Pancreas (tissue), 10 donors: Measurements from ENCODE around the gene HOOK2. TPM values are rescaled to one million over a fixed set of nuclear protein-coding genes. Genes with fewer than 3 reads are reported as not detected.
"Not testable (repeated sequence)": the region's sequence is repeated elsewhere in the genome, so short reads cannot be mapped to it uniquely, and the experiment has no call there.

Experiments
- ATAC-seq, 4 donors: fragments of 200-7000 bp; cut with Tn5 transposase; one replicate each; pipeline versions ENCODE4 v1.8.0 to v1.9.1; 2020; ENCODE audit warnings: mild to moderate bottlenecking in 4 of 4, moderate library complexity in 4 of 4
- DNase-seq, 6 donors: peaks; one replicate each; pipeline ENCODE4 v3.0.0-alpha.2; 2020
- FAIRE-seq: peaks from 2 replicates; lab custom pipeline; 2012; peaks lifted over from hg19 to GRCh38; lab: Jason Lieb, UNC
- H3K27ac ChIP-seq, 4 donors: fragments of 200-600 bp; sonication (generic); 1 replicate in 3 of 4; 2 replicates in 1 of 4; pipeline versions ENCODE4 v1.5.0 to v1.8.0; 2020
- H3K27me3 ChIP-seq, 4 donors: fragments of 200-600 bp; one replicate each; pipeline ENCODE4 v1.8.0; 2021
- H3K36me3 ChIP-seq, 3 donors: fragments of 200-600 bp; sonication (generic) in 1 of 3; one replicate each; pipeline versions ENCODE4 v1.5.0 to v1.8.0; 2020 to 2021
- H3K4me1 ChIP-seq, 3 donors: fragments of 200-600 bp; one replicate each; pipeline ENCODE4 v1.8.0; 2021
- H3K4me3 ChIP-seq, 4 donors: fragments of 200-600 bp; sonication (generic) in 2 of 4; one replicate each; pipeline versions ENCODE4 v1.5.0 to v1.8.0; 2020 to 2021
- H3K9me3 ChIP-seq, 4 donors: fragments of 200-600 bp; one replicate each; pipeline ENCODE4 v1.8.0; 2021
- WGBS, 2 donors: extraction: QIAGEN DNeasy Blood & Tissue Kit; methylation state at CpG; one replicate each; pipeline ENCODE4 v1.1.7; 2013; 5-methylcytosine and 5-hydroxymethylcytosine counted together
- intact Hi-C, 3 donors: fragments of 100-400 bp; cut with DNase I; formaldehyde crosslinking; loops; one replicate each; pipeline versions ENCODE4 v1.11.1 to v1.14.2; 2022
- microRNA-seq, 2 donors: library from miRNA; unstranded; fragments of <30 nt; microRNA quantifications; one replicate each; pipeline versions ENCODE4 to v1.1.0, GENCODE V29; 2019 to 2020
- polyA plus RNA-seq, 2 donors: library from polyadenylated mRNA; stranded (reverse); fragments of 200-250 nt; gene quantifications; one replicate each; pipeline ENCODE4 v1.2.3, GENCODE V29; 2013
- total RNA-seq, 6 donors: library from RNA; stranded (reverse); fragmentation: NEBNext Ultra II Directional in 4 of 6; extraction: Animal tissue kit (Norgen Biotek cat#: 25700) in 4 of 6; gene quantifications; one replicate each; pipeline versions ENCODE4 v1.2.1 to v1.2.4, GENCODE V29; 2021 to 2023
- TF ChIP-seq, protein P1 (sequence below), 4 donors: fragments of 200-600 bp; sonication (generic) in 3 of 4; IDR thresholded peaks; one replicate each; pipeline versions ENCODE4 v1.5.0 to v1.8.0; 2021; ENCODE audit warnings: antibody characterized with exemption in 4 of 4
- donor health status: healthy with polysubstance abuse.
- donor health status: DM: no; HTN: no; CAD: no; lungs with moderate emphysema.
- donor health status: DM: no; HTN: no; CAD: no.
- donor health status: control.
- donor health status: control.
- donor health status: Bipolar disorder and iron deficiency.
- donor health status: DM: yes; HTN: yes; CAD: no.
- donor health status: DM: no; HTN: no; CAD: no.
- donor health status: DM: no; HTN: no; CAD: no.
- donor health status: DM: yes; HTN: yes; CAD: no.

Gene HOOK2
- total and polyA plus RNA-seq, 8 donors, result 37.7 to 300 (median 53.0) TPM

DNA sequence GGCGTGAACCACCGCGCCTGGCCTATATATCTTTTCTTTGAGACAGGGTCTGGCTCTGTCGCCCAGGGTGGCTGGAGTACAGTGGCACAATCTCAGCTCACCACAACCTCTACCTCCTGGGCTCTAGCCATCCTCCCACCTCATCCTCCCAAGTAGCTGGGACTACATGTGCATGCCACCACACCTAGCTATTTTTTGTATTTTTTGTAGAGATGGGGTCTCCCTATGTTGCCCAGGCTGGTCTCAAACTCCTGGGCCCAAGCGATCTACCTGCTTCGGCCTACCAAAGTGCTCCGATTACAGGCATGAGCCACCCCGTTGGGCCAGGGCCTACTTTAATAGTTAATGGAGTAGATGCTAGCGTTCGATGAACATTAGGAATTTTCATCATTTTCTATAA lies 55.1 kb downstream of the HOOK2 start:
- Histone ChIP-seq H3K36me3 (peaks cover 0 to 10% (median 8%) of the 10 kb centered on the region in 3 donors), H3K4me3 (peak overlapping the region in 2 of 4 donors; percentile 51 to 73), H3K27me3 (no peaks in the 10 kb centered on the region), H3K27ac (no peak overlapping the region), H3K9me3 (no peaks in the 10 kb centered on the region), H3K4me1 (peaks cover 0 to 19% (median 8%) of the 10 kb centered on the region in 3 donors)
- DNase-seq (no peak), ATAC-seq (no peak), FAIRE-seq (no peak)
- TF ChIP-seq, protein P1, sequence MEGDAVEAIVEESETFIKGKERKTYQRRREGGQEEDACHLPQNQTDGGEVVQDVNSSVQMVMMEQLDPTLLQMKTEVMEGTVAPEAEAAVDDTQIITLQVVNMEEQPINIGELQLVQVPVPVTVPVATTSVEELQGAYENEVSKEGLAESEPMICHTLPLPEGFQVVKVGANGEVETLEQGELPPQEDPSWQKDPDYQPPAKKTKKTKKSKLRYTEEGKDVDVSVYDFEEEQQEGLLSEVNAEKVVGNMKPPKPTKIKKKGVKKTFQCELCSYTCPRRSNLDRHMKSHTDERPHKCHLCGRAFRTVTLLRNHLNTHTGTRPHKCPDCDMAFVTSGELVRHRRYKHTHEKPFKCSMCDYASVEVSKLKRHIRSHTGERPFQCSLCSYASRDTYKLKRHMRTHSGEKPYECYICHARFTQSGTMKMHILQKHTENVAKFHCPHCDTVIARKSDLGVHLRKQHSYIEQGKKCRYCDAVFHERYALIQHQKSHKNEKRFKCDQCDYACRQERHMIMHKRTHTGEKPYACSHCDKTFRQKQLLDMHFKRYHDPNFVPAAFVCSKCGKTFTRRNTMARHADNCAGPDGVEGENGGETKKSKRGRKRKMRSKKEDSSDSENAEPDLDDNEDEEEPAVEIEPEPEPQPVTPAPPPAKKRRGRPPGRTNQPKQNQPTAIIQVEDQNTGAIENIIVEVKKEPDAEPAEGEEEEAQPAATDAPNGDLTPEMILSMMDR (IDR thresholded peaks at IDR 0.05), result no peak
- 81 to 85% methylated on average over 10 of the region's 10 CpGs for WGBS, 2 donors
- intact Hi-C loops, result no loop called here

GRCh38 chr19:12715929-12716328 lies 59.4 kb downstream of the HOOK2 start:
- WGBS, 2 donors, result 93 to 96% methylated on average over 3 of the region's 3 CpGs
- intact Hi-C loops, result loop anchor here in 1 of 3 donors (10.0 kb wide), 1 partner anchor 129 kb away; no protein-coding TSS in a partner anchor
- ATAC-seq (no peak), DNase-seq (no peak), FAIRE-seq (no peak)
- H3K27ac ChIP-seq, result no peak overlapping the region
- H3K4me1 ChIP-seq, result peaks cover 0 to 8% (median 7%) of the 10 kb centered on the region in 3 donors
- no peak overlapping the region for H3K4me3 ChIP-seq
- H3K36me3 ChIP-seq, result peaks cover 0 to 29% (median 27%) of the 10 kb centered on the region in 3 donors
- H3K9me3 ChIP-seq, result no peaks in the 10 kb centered on the region
- TF ChIP-seq, protein P1 (IDR thresholded peaks at IDR 0.05), result no peak
- H3K27me3 ChIP-seq, result no peaks in the 10 kb centered on the region

DNA sequence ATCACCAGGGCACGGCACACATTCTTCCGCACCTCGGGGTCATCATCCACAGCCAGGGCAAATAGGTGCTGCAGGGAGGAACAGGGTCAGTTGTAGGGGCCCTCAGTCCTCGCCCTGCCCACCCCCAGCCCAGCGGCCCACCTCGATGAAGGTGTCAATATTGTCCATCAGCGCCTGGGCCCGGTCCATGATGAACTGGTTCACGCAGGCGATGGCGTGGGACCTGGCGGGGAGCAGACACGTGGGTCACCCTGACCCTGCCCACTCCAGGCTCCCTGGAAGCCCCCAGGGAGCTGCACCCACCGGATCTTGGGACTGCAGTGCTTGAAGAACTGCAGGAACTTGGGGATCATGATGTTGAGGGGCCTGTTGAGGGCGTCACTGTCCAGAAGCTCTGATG lies 60.2 kb downstream of the HOOK2 start:
- no peak overlapping the region for H3K27ac ChIP-seq
- peaks cover 0 to 38% (median 34%) of the 10 kb centered on the region in 3 donors for H3K36me3 ChIP-seq
- FAIRE-seq (no peak), ATAC-seq (no peak), DNase-seq (no peak)
- TF ChIP-seq, protein P1 (IDR thresholded peaks at IDR 0.05), result no peak
- no peaks in the 10 kb centered on the region for H3K27me3 ChIP-seq
- 92 to 94% methylated on average over 15 of the region's 15 CpGs for WGBS, 2 donors
- H3K4me3 ChIP-seq, result no peak overlapping the region
- intact Hi-C loops, result loop anchor here in 1 of 3 donors (10.0 kb wide), 1 partner anchor 130 kb away; no protein-coding TSS in a partner anchor
- no peaks in the 10 kb centered on the region for H3K9me3 ChIP-seq
- H3K4me1 ChIP-seq, result no peaks in the 10 kb centered on the region

DNA sequence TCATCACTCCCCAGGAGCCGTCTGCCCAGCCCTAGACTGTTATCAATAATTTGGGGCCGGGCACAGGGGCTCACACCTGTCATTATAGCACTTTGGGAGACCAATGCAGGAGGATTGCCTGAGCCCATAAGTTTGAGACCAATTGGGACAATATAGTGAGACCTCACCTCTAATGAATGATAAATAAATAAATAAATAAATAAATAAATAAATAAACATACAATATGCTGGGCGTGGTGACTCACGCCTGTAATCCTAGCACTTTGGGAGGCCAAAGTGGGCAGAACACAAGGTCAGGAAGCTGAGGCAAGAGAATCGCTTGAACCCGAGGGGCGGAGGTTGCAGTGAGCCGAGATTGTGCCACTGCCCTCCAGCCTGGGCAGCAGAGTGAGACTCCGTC lies 62.0 kb downstream of the HOOK2 start:
- DNase-seq, H3K4me3 ChIP-seq, H3K27me3 ChIP-seq, H3K27ac ChIP-seq, H3K4me1 ChIP-seq, ATAC-seq, H3K9me3 ChIP-seq, FAIRE-seq: not testable (repeated sequence)
- 92 to 98% methylated on average over 9 of the region's 9 CpGs for WGBS, 2 donors
- intact Hi-C loops, result loop anchor here in 1 of 3 donors (10.0 kb wide), 1 partner anchor 131 kb away; no protein-coding TSS in a partner anchor
- peaks cover 0 to 38% (median 34%) of the 10 kb centered on the region in 3 donors for H3K36me3 ChIP-seq

Small RNAs within 50 kb of the gene (microRNA-seq; reads per million reads assigned to microRNA genes)
- 0 reads per million in 2 donors for gene MIR5684

Other genes with a start within 250 kb of the HOOK2 start
- gene ZNF564, start 224.1 kb downstream of the HOOK2 start, total RNA-seq, result 10 to 100 TPM in 1 of 6 donors, 1 to 10 TPM in 5; 5.0 to 10.4 (median 6.2) TPM
- 1 to 10 TPM; 4.2 to 5.2 TPM for gene ZNF564, start 224.1 kb downstream of the HOOK2 start, polyA plus RNA-seq
- gene ZNF490, start 164.7 kb downstream of the HOOK2 start, total RNA-seq, result 1 to 10 TPM; 3.3 to 7.0 (median 4.1) TPM
- under 1 TPM; 0.38 to 0.65 TPM for gene ZNF490, start 164.7 kb downstream of the HOOK2 start, polyA plus RNA-seq
- gene ZNF791, start 164.6 kb downstream of the HOOK2 start, total RNA-seq, result 10 to 100 TPM in 5 of 6 donors, 1 to 10 TPM in 1; 10.0 to 16.7 (median 12.3) TPM
- gene ZNF791, start 164.6 kb downstream of the HOOK2 start, polyA plus RNA-seq, result 1 to 10 TPM; 6.1 to 6.3 TPM
- gene MAN2B1, start 108.8 kb downstream of the HOOK2 start, total RNA-seq, result 10 to 100 TPM; 33.2 to 92.8 (median 59.2) TPM
- gene MAN2B1, start 108.8 kb downstream of the HOOK2 start, polyA plus RNA-seq, result 10 to 100 TPM; 30.2 to 48.2 TPM
- 1 to 10 TPM; 3.5 to 8.8 (median 5.7) TPM for gene WDR83, start 108.7 kb downstream of the HOOK2 start, total RNA-seq
- 10 to 100 TPM; 25.6 to 28.1 TPM for gene WDR83, start 108.7 kb downstream of the HOOK2 start, polyA plus RNA-seq
- gene DHPS, start 93.7 kb downstream of the HOOK2 start, total RNA-seq, result 10 to 100 TPM; 36.0 to 53.2 (median 47.7) TPM
- gene DHPS, start 93.7 kb downstream of the HOOK2 start, polyA plus RNA-seq, result 10 to 100 TPM; 78.8 to 85.7 TPM
- not detected for gene GNG14, start 87.6 kb downstream of the HOOK2 start, total RNA-seq
- not detected for gene GNG14, start 87.6 kb downstream of the HOOK2 start, polyA plus RNA-seq
- gene FBXW9, start 78.9 kb downstream of the HOOK2 start, total RNA-seq, result 1 to 10 TPM; 3.1 to 5.0 (median 4.2) TPM
- gene FBXW9, start 78.9 kb downstream of the HOOK2 start, polyA plus RNA-seq, result 1 to 10 TPM; 5.6 to 8.5 TPM
- 10 to 100 TPM; 15.7 to 29.5 (median 20.8) TPM for gene TNPO2, start 51.6 kb downstream of the HOOK2 start, total RNA-seq
- 10 to 100 TPM; 29.0 to 37.2 TPM for gene TNPO2, start 51.6 kb downstream of the HOOK2 start, polyA plus RNA-seq
- 10 to 100 TPM; 49.2 to 86.5 (median 63.0) TPM for gene TRIR, start 40.9 kb downstream of the HOOK2 start, total RNA-seq
- 100 to 1,000 TPM; 163 to 191 TPM for gene TRIR, start 40.9 kb downstream of the HOOK2 start, polyA plus RNA-seq
- gene GET3, start 38.1 kb downstream of the HOOK2 start, total RNA-seq, result 10 to 100 TPM; 16.6 to 34.5 (median 27.9) TPM
- gene GET3, start 38.1 kb downstream of the HOOK2 start, polyA plus RNA-seq, result 10 to 100 TPM; 34.8 to 48.2 TPM
- gene BEST2, start 23.8 kb downstream of the HOOK2 start, total RNA-seq, result not detected
- gene BEST2, start 23.8 kb downstream of the HOOK2 start, polyA plus RNA-seq, result not detected
- 100 to 1,000 TPM in 2 of 6 donors, 10 to 100 TPM in 4; 41.6 to 109 (median 70.7) TPM for gene JUNB, start 15.9 kb upstream of the HOOK2 start, total RNA-seq
- 100 to 1,000 TPM; 172 to 206 TPM for gene JUNB, start 15.9 kb upstream of the HOOK2 start, polyA plus RNA-seq
- 100 to 1,000 TPM in 4 of 6 donors, 10 to 100 TPM in 2; 77.5 to 109 (median 103) TPM for gene PRDX2, start 26.2 kb upstream of the HOOK2 start, total RNA-seq
- 100 to 1,000 TPM in 1 of 2 donors, 10 to 100 TPM in 1; 75.8 to 172 TPM for gene PRDX2, start 26.2 kb upstream of the HOOK2 start, polyA plus RNA-seq
- 1 to 10 TPM in 5 of 6 donors, under 1 TPM in 1; 0.90 to 3.9 (median 2.1) TPM for gene THSD8, start 26.5 kb upstream of the HOOK2 start, total RNA-seq
- 1 to 10 TPM; 1.3 to 2.0 TPM for gene THSD8, start 26.5 kb upstream of the HOOK2 start, polyA plus RNA-seq
- 1 to 10 TPM; 1.7 to 6.0 (median 3.0) TPM for gene RNASEH2A, start 31.0 kb upstream of the HOOK2 start, total RNA-seq
- 1 to 10 TPM; 3.9 to 5.5 TPM for gene RNASEH2A, start 31.0 kb upstream of the HOOK2 start, polyA plus RNA-seq
- under 1 TPM in 4 of 6 donors, not detected in 2; 0.19 to 0.86 (median 0.37) TPM for gene RTBDN, start 59.0 kb upstream of the HOOK2 start, total RNA-seq
- gene RTBDN, start 59.0 kb upstream of the HOOK2 start, polyA plus RNA-seq, result 1 to 10 TPM; 1.2 to 4.6 TPM
- gene MAST1, start 63.0 kb upstream of the HOOK2 start, total RNA-seq, result 1 to 10 TPM in 1 of 6 donors, under 1 TPM in 5; 0.23 to 1.1 (median 0.84) TPM
- gene MAST1, start 63.0 kb upstream of the HOOK2 start, polyA plus RNA-seq, result 1 to 10 TPM; 5.8 to 7.3 TPM
- 10 to 100 TPM; 16.2 to 35.9 (median 20.5) TPM for gene DNASE2, start 105.9 kb upstream of the HOOK2 start, total RNA-seq
- gene DNASE2, start 105.9 kb upstream of the HOOK2 start, polyA plus RNA-seq, result 10 to 100 TPM in 1 of 2 donors, 1 to 10 TPM in 1; 9.4 to 21.0 TPM
- under 1 TPM in 2 of 6 donors, not detected in 4; 0.12 to 0.22 TPM for gene KLF1, start 111.6 kb upstream of the HOOK2 start, total RNA-seq
- not detected for gene KLF1, start 111.6 kb upstream of the HOOK2 start, polyA plus RNA-seq
- 10 to 100 TPM in 3 of 6 donors, 1 to 10 TPM in 3; 6.3 to 17.2 (median 11.7) TPM for gene GCDH, start 115.6 kb upstream of the HOOK2 start, total RNA-seq
- gene GCDH, start 115.6 kb upstream of the HOOK2 start, polyA plus RNA-seq, result 10 to 100 TPM; 19.2 to 27.1 TPM
- not detected for gene SYCE2, start 143.7 kb upstream of the HOOK2 start, total RNA-seq
- gene SYCE2, start 143.7 kb upstream of the HOOK2 start, polyA plus RNA-seq, result under 1 TPM in 1 of 2 donors, not detected in 1; 0.19 TPM
- 10 to 100 TPM; 19.4 to 46.0 (median 29.0) TPM for gene FARSA, start 158.2 kb upstream of the HOOK2 start, total RNA-seq
- gene FARSA, start 158.2 kb upstream of the HOOK2 start, polyA plus RNA-seq, result 10 to 100 TPM; 30.4 to 31.0 TPM
- 100 to 1,000 TPM; 279 to 681 (median 373) TPM for gene CALR, start 163.1 kb upstream of the HOOK2 start, total RNA-seq
- gene CALR, start 163.1 kb upstream of the HOOK2 start, polyA plus RNA-seq, result 100 to 1,000 TPM; 132 to 263 TPM
- gene RAD23A, start 170.3 kb upstream of the HOOK2 start, total RNA-seq, result 10 to 100 TPM; 35.0 to 60.2 (median 45.9) TPM
- gene RAD23A, start 170.3 kb upstream of the HOOK2 start, polyA plus RNA-seq, result 10 to 100 TPM; 91.5 to 99.1 TPM
- 10 to 100 TPM in 3 of 6 donors, 1 to 10 TPM in 3; 6.0 to 10.7 (median 9.8) TPM for gene GADD45GIP1, start 181.7 kb upstream of the HOOK2 start, total RNA-seq
- 10 to 100 TPM; 25.3 to 37.4 TPM for gene GADD45GIP1, start 181.7 kb upstream of the HOOK2 start, polyA plus RNA-seq
- gene DAND5, start 194.0 kb upstream of the HOOK2 start, total RNA-seq, result under 1 TPM in 3 of 6 donors, not detected in 3; 0.12 to 0.23 (median 0.12) TPM
- under 1 TPM in 1 of 2 donors, not detected in 1; 0.16 TPM for gene DAND5, start 194.0 kb upstream of the HOOK2 start, polyA plus RNA-seq
- 10 to 100 TPM; 30.9 to 45.1 (median 36.0) TPM for gene NFIX, start 219.9 kb upstream of the HOOK2 start, total RNA-seq
- gene NFIX, start 219.9 kb upstream of the HOOK2 start, polyA plus RNA-seq, result 10 to 100 TPM in 1 of 2 donors, 1 to 10 TPM in 1; 8.3 to 16.6 TPM